HepG2 (cell line): ENCODE measurements around the gene SPSB1. TPM values are rescaled to one million over a fixed set of nuclear protein-coding genes. Genes with fewer than 3 reads are reported as not detected.
A peak's percentile ranks its signal among the peaks of the same experiment; 100 is the strongest.

ENCODE experiments used
- CC2D1A ChIP-seq: sonication (generic); formaldehyde crosslinking; IDR thresholded peaks from 2 replicates; pipeline ENCODE4 v1.8.1; 2023; ENCODE audit warnings: mild to moderate bottlenecking, missing genetic modification reagents
- GATA4 ChIP-seq: sonication (generic); IDR thresholded peaks from 2 replicates; pipeline ENCODE4 v1.6.1; 2016; ENCODE audit warnings: antibody characterized with exemption, low read depth, borderline replicate concordance
- KDM5A ChIP-seq: fragments of 200-600 bp; sonication (generic); IDR thresholded peaks from 2 replicates; pipeline ENCODE4 v1.7.0; 2018; ENCODE audit warnings: antibody characterized with exemption, mild to moderate bottlenecking, low read length, borderline replicate concordance
- ZNF180 ChIP-seq: sonication (generic); formaldehyde crosslinking; IDR thresholded peaks from 2 replicates; pipeline ENCODE4 v1.4.0; 2020; ENCODE audit warnings: low read depth, missing genetic modification reagents, borderline replicate concordance
- ZNF230 ChIP-seq: sonication (generic); formaldehyde crosslinking; IDR thresholded peaks from 2 replicates; pipeline ENCODE4 v1.4.0; 2020; ENCODE audit warnings: mild to moderate bottlenecking, missing genetic modification reagents
- ZNF335 ChIP-seq: sonication (generic); formaldehyde crosslinking; IDR thresholded peaks from 2 replicates; pipeline ENCODE4 v1.4.0; 2020; ENCODE audit warnings: missing genetic modification reagents
- ZNF577 ChIP-seq: sonication (generic); formaldehyde crosslinking; IDR thresholded peaks from 2 replicates; pipeline ENCODE4 v1.4.0; 2020; ENCODE audit warnings: mild to moderate bottlenecking, low read depth, missing genetic modification reagents, borderline replicate concordance
- ZNF766 ChIP-seq: sonication (generic); formaldehyde crosslinking; IDR thresholded peaks from 2 replicates; pipeline ENCODE4 v1.5.0; 2020; ENCODE audit warnings: missing genetic modification reagents, borderline replicate concordance
- polyA plus RNA-seq, 8 experiments: library from polyadenylated mRNA; depleted of rRNA in 3 of 8; stranded (reverse) in 7 of 8; unstranded in 1 of 8; fragments of >200 nt; fragmentation: Illumina TruSeq in 4 of 8; extraction: Trizol in 4 of 8; gene quantifications; 2 replicates each; pipeline versions ENCODE4 v1.2.1 to v1.2.3, GENCODE V29; 2011 to 2016; ENCODE audit warnings: low read depth in 4 of 8, missing spikeins in 1 of 8, mixed read lengths in 1 of 8; ENCODE audit not compliant: insufficient read depth in 1 of 8
- total RNA-seq, 5 experiments: library from RNA; depleted of rRNA; stranded (reverse); fragments of >200 nt; fragmentation: Illumina TruSeq; extraction: Trizol; gene quantifications; 2 replicates each; pipeline ENCODE4 v1.2.3, GENCODE V29; 2016; ENCODE audit warnings: low read depth in 1 of 5
- TF ChIP-seq, protein P1 (sequence below): sonication (generic); formaldehyde crosslinking; IDR thresholded peaks from 2 replicates; pipeline ENCODE4 v1.4.0; 2020; ENCODE audit warnings: mild to moderate bottlenecking, missing genetic modification reagents, borderline replicate concordance
- TF ChIP-seq, protein P2 (sequence below): sonication (generic); formaldehyde crosslinking; IDR thresholded peaks from 2 replicates; pipeline ENCODE4 v1.4.0; 2020; ENCODE audit warnings: missing genetic modification reagents, low read depth, mild to moderate bottlenecking, borderline replicate concordance
- TF ChIP-seq, protein P3 (sequence below), 2 experiments: sonication (generic) in 1 of 2; formaldehyde crosslinking in 1 of 2; IDR thresholded peaks; 2 replicates each; pipeline versions ENCODE4 v1.5.1 to v1.6.1; 2011 to 2020; ENCODE audit warnings: borderline replicate concordance in 1 of 2, low read depth in 1 of 2, low read length in 1 of 2, mild to moderate bottlenecking in 1 of 2, missing genetic modification reagents in 1 of 2, moderate library complexity in 1 of 2
- TF ChIP-seq, protein P4 (sequence below): sonication (generic); formaldehyde crosslinking; IDR thresholded peaks from 2 replicates; pipeline ENCODE4 v1.8.0; 2023; ENCODE audit warnings: mild to moderate bottlenecking, missing genetic modification reagents
- TF ChIP-seq, protein P5 (sequence below): sonication (generic); formaldehyde crosslinking; IDR thresholded peaks from 2 replicates; pipeline ENCODE4 v1.5.1; 2020; ENCODE audit warnings: missing genetic modification reagents, mild to moderate bottlenecking, borderline replicate concordance

SPSB1 gene
- total and polyA plus RNA-seq, 2 of the 13 experiments (the other 11 are each of a cell fraction or from before 2014, with no cell fraction given) = 5.0 to 8.0 TPM

DNA sequence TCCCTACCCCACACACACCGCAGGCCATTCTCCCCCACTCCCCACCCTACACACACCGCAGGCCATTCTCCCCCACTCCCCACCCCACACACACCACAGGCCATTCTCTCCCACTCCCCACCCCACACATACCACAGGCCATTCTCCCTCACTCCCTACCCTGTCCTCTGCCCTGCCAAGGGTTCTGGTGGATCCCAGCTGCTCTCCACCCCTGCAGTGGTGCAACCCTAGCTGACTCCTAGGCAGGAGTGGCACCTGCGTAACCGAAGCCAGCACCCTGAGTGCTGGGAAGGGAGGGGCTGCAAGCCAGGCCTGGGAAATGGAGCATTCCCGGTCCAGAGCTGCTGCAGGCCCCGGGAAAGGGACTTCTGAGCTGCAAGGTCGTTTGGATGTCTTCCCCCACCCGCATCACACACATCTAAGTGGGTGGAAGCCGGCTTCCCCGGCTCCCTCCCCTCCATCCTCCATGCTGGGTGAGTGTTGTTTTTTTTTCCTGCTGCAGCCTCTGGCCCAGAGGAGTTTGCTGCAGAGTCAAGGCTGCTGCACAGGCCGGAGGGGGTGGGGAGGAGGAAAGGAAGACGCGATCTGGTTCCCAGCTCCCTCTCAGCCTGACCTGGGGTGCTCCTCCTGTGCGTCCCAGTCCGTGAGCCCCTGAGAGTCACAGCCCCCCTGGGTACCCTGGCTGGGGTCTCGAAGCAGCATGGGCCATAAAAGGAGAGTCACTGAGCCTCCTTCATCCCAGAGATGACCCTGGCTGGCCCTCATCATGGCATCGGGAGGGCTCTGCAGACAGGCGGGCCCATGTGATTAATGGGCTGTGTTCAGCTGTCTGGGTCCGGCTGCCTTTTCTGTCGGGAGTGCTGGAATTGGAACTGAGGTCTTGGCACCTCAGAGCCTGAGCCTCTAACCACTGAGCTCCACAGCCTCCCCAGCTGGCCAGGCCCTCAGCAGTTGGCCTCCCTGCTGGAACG lies 42.0 kb upstream of the SPSB1 start (continued):
- TF ChIP-seq, protein P1, sequence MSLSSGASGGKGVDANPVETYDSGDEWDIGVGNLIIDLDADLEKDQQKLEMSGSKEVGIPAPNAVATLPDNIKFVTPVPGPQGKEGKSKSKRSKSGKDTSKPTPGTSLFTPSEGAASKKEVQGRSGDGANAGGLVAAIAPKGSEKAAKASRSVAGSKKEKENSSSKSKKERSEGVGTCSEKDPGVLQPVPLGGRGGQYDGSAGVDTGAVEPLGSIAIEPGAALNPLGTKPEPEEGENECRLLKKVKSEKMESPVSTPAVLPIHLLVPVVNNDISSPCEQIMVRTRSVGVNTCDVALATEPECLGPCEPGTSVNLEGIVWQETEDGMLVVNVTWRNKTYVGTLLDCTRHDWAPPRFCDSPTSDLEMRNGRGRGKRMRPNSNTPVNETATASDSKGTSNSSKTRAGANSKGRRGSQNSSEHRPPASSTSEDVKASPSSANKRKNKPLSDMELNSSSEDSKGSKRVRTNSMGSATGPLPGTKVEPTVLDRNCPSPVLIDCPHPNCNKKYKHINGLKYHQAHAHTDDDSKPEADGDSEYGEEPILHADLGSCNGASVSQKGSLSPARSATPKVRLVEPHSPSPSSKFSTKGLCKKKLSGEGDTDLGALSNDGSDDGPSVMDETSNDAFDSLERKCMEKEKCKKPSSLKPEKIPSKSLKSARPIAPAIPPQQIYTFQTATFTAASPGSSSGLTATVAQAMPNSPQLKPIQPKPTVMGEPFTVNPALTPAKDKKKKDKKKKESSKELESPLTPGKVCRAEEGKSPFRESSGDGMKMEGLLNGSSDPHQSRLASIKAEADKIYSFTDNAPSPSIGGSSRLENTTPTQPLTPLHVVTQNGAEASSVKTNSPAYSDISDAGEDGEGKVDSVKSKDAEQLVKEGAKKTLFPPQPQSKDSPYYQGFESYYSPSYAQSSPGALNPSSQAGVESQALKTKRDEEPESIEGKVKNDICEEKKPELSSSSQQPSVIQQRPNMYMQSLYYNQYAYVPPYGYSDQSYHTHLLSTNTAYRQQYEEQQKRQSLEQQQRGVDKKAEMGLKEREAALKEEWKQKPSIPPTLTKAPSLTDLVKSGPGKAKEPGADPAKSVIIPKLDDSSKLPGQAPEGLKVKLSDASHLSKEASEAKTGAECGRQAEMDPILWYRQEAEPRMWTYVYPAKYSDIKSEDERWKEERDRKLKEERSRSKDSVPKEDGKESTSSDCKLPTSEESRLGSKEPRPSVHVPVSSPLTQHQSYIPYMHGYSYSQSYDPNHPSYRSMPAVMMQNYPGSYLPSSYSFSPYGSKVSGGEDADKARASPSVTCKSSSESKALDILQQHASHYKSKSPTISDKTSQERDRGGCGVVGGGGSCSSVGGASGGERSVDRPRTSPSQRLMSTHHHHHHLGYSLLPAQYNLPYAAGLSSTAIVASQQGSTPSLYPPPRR = peak; percentile 21; the same call in 1 of the 2 replicates
- TF ChIP-seq, protein P2, sequence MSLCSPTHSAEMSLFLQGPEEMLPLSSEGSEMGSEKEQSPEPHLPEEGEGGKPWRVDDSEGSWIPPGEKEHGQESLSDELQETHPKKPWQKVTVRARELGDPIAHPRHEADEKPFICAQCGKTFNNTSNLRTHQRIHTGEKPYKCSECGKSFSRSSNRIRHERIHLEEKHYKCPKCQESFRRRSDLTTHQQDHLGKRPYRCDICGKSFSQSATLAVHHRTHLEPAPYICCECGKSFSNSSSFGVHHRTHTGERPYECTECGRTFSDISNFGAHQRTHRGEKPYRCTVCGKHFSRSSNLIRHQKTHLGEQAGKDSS (CRISPR knock-in tag) = no peak
- TF ChIP-seq GATA4 = no peak
- no peak for TF ChIP-seq ZNF230 (CRISPR knock-in tag)
- TF ChIP-seq ZNF577 = no peak
- TF ChIP-seq, protein P3, sequence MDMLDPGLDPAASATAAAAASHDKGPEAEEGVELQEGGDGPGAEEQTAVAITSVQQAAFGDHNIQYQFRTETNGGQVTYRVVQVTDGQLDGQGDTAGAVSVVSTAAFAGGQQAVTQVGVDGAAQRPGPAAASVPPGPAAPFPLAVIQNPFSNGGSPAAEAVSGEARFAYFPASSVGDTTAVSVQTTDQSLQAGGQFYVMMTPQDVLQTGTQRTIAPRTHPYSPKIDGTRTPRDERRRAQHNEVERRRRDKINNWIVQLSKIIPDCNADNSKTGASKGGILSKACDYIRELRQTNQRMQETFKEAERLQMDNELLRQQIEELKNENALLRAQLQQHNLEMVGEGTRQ (IDR thresholded peaks at IDR 0.05; ENCODE audit: low read depth, low read length) = no peak
- TF ChIP-seq, protein P3 (CRISPR knock-in tag; IDR thresholded peaks at IDR 0.05; ENCODE audit: borderline replicate concordance) = no peak
- TF ChIP-seq ZNF180 (CRISPR knock-in tag) = no peak
- no peak; the same call in 1 of the 2 replicates for TF ChIP-seq ZNF335 (CRISPR knock-in tag)
- no peak; the same call in 1 of the 2 replicates for TF ChIP-seq KDM5A
- 0 out of 2 replicates have a peak, but pooled peaks have one; percentile 56 for TF ChIP-seq ZNF766
- TF ChIP-seq, protein P4, sequence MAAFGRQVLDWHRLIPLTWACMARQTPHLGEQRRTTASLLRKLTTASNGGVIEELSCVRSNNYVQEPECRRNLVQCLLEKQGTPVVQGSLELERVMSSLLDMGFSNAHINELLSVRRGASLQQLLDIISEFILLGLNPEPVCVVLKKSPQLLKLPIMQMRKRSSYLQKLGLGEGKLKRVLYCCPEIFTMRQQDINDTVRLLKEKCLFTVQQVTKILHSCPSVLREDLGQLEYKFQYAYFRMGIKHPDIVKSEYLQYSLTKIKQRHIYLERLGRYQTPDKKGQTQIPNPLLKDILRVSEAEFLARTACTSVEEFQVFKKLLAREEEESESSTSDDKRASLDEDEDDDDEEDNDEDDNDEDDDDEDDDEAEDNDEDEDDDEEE (CRISPR knock-in tag) = peak; percentile 85
- TF ChIP-seq, protein P5, sequence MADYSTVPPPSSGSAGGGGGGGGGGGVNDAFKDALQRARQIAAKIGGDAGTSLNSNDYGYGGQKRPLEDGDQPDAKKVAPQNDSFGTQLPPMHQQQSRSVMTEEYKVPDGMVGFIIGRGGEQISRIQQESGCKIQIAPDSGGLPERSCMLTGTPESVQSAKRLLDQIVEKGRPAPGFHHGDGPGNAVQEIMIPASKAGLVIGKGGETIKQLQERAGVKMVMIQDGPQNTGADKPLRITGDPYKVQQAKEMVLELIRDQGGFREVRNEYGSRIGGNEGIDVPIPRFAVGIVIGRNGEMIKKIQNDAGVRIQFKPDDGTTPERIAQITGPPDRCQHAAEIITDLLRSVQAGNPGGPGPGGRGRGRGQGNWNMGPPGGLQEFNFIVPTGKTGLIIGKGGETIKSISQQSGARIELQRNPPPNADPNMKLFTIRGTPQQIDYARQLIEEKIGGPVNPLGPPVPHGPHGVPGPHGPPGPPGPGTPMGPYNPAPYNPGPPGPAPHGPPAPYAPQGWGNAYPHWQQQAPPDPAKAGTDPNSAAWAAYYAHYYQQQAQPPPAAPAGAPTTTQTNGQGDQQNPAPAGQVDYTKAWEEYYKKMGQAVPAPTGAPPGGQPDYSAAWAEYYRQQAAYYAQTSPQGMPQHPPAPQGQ (CRISPR knock-in tag) = no peak
- no peak for TF ChIP-seq CC2D1A (CRISPR knock-in tag)
